ENCODE measurements around the gene EXO1. TPM values are rescaled to one million over a fixed set of nuclear protein-coding genes. Genes with fewer than 3 reads are reported as not detected.

Gene EXO1
- 19.8 and 23.5 TPM in 2 replicates for total RNA-seq
- polyA plus RNA-seq, result 2.2 and 4.1 TPM in 2 replicates
- 5.2 and 6.7 TPM in 2 replicates for polyA plus RNA-seq (2011; cell fraction: cytosol; rRNA removed)
- polyA plus RNA-seq (2011; cell fraction: nucleus; rRNA removed), result 7.5 and 13.2 TPM in 2 replicates
- 5.1 and 9.5 TPM in 2 replicates for polyA plus RNA-seq (2012)
- 9.5 and 13.6 TPM in 2 replicates for polyA minus RNA-seq
- polyA minus RNA-seq (2011; cell fraction: cytosol; rRNA and poly(A)+ RNA removed), result 43.7 TPM
- 10.5 and 10.9 TPM in 2 replicates for polyA minus RNA-seq (2011; cell fraction: nucleus; rRNA and poly(A)+ RNA removed)
- Bru-seq, nascent RNA, result percentile 75 among the genes with signal in this experiment
- BruChase-seq, experiment 1, labeled RNA remaining after a 6-hour chase, result percentile 60 among the genes with signal in this experiment
- BruChase-seq, experiment 2, labeled RNA remaining after a 2-hour chase, result percentile 60 among the genes with signal in this experiment
- long read RNA-seq, partial matches to known transcripts, result 3 of 30 reads
- long read RNA-seq, other reads (novel, unspliced or antisense), result 27 of 30 reads

GRCh38 chr1:241847796-241848685 lies at the start of gene EXO1:
TSS of gene EXO1 (plus strand) at chr1:241848204. CDS start at chr1:241850426, 2,222 bp downstream.
- Histone ChIP-seq H4K20me1 (replicated peaks; ENCODE audit: control insufficient read depth, extremely low read depth, insufficient read depth, low read length) (no peaks in the 10 kb centered on the region), H3K27ac (ENCODE audit: insufficient read depth, low read depth, low read length) (peak within 1 kb of the TSS; percentile 85), H2AFZ (ENCODE audit: low read depth, low read length) (peak within 1 kb of the TSS; percentile 91), H3K79me2 (ENCODE audit: control insufficient read depth, insufficient read depth, low read length) (peaks cover 11% of the 10 kb centered on the region), H3K9me3 (replicated peaks; ENCODE audit: control insufficient read depth, insufficient read depth, low read length) (no peaks in the 10 kb centered on the region), H3K4me3 (replicated peaks in 1 of 3; ENCODE audit: insufficient read depth in 1 of 3, low read depth in 1 of 3, low read length in 3 of 3) (peak within 1 kb of the TSS; percentile 33 to 69 (median 61)), H3K27me3 (ENCODE audit: control insufficient read depth in 2 of 2, insufficient read depth in 2 of 2, low read length in 2 of 2) (peaks cover 3 to 7% of the 10 kb centered on the region in 2 experiments), H3K9ac (replicated peaks; ENCODE audit: extremely low read depth, insufficient read depth, low read length) (peak within 1 kb of the TSS; percentile 79), H3K9me1 (replicated peaks; ENCODE audit: control insufficient read depth, extremely low read depth, insufficient read depth, low read length) (no peaks in the 10 kb centered on the region), H3K4me2 (ENCODE audit: insufficient read depth, low read length) (peak within 1 kb of the TSS; percentile 85), H3K4me1 (ENCODE audit: control insufficient read depth, extremely low read depth, insufficient read depth, low read length) (peaks cover 12% of the 10 kb centered on the region), H3K36me3 (ENCODE audit: control insufficient read depth in 2 of 2, extremely low read depth in 1 of 2, insufficient read depth in 2 of 2, low read length in 2 of 2) (peaks cover 0 to 2% of the 10 kb centered on the region in 2 experiments)
- FAIRE-seq (peak; percentile 94), DNase-seq (ENCODE audit: low read depth, low spot score) (peak; percentile 94)
- dilution Hi-C loops (cut with MboI; ENCODE audit: extremely low pct_ligation_motif_present, low sequenced_read_pairs), result no loop called here
- TF ChIP-seq POLR2AphosphoS5 (IDR thresholded peaks at IDR 0.05; ENCODE audit: insufficient read depth, low read depth, low read length) (peak; percentile 71), MYC (IDR thresholded peaks at IDR 0.05; ENCODE audit: low read depth, low read length) (no peak), POLR2A (IDR thresholded peaks at IDR 0.05; ENCODE audit: low read depth, low read length) (peak; percentile 58), MAX (IDR thresholded peaks at IDR 0.05; ENCODE audit: insufficient read depth, insufficient read length) (peak; percentile 37), CTCF (IDR thresholded peaks at IDR 0.05; ENCODE audit: extremely low read depth in 1 of 2, insufficient read depth in 1 of 2, low read depth in 1 of 2, low read length in 2 of 2) (peak; percentile 32 to 37)
- intact Hi-C loops (cut with micrococcal nuclease), result loop anchor here (1.0 to 5.0 kb wide), 5 partner anchors 150 to 331 kb away; partner anchors contain the start of genes CHML, FH and OPN3
- ChIA-PET CTCF (interaction anchor here (0.9 to 1.9 kb wide), 5 partner anchors 151 to 329 kb away, joined by 3 to 11 read pairs (median 4); partner anchors contain the start of genes FH, KMO and MAP1LC3C), POLR2A (no interaction called here)
- BruUV-seq (replicated peaks), result TSS peak; percentile 78
